Psoas muscle (tissue), 8 donors: ENCODE data around the gene CTSF. TPM values are rescaled to one million over a fixed set of nuclear protein-coding genes. Genes with fewer than 3 reads are reported as not detected.
A peak's percentile ranks its signal among the peaks of the same experiment; 100 is the strongest.

Experiments
- ATAC-seq, 4 donors: fragments of 200-7000 bp; cut with Tn5 transposase; one replicate each; pipeline ENCODE4 v1.9.1; 2020; ENCODE audit warnings: moderate library complexity in 3 of 4, mild to moderate bottlenecking in 2 of 4
- DNase-seq, 2 donors: peaks; one replicate each; pipeline ENCODE4 v3.0.0-alpha.2; 2020
- H3K27ac ChIP-seq: fragments of 200-600 bp; one replicate; pipeline ENCODE4 v1.8.0; 2022
- H3K27me3 ChIP-seq, 3 donors: fragments of 200-600 bp in 1 of 3; one replicate each; pipeline versions ENCODE4 v1.6.1 to v1.8.0; 2013 to 2022; ENCODE audit warnings: low read length in 2 of 3, mild to moderate bottlenecking in 2 of 3, moderate library complexity in 1 of 3; ENCODE audit not compliant: insufficient read depth in 3 of 3
- H3K36me3 ChIP-seq, 2 donors: fragments of 200-600 bp in 1 of 2; one replicate each; pipeline versions ENCODE4 v1.6.1 to v1.8.0; 2013 to 2022; ENCODE audit warnings: low read depth in 1 of 2, mild to moderate bottlenecking in 1 of 2, moderate library complexity in 1 of 2; ENCODE audit not compliant: insufficient read depth in 1 of 2
- H3K4me1 ChIP-seq: fragments of 200-600 bp; one replicate; pipeline ENCODE4 v1.8.0; 2022
- H3K4me3 ChIP-seq: fragments of 200-600 bp; one replicate; pipeline ENCODE4 v1.8.0; 2022; ENCODE audit warnings: mild to moderate bottlenecking
- H3K9me3 ChIP-seq: fragments of 200-600 bp; one replicate; pipeline ENCODE4 v1.8.0; 2022
- CTCF ChIP-seq: fragments of 200-600 bp; IDR thresholded peaks from one replicate; pipeline ENCODE4 v1.8.0; 2022; ENCODE audit warnings: antibody characterized with exemption
- WGBS, 3 donors: extraction: QIAGEN DNeasy Blood & Tissue Kit; methylation state at CpG; one replicate each; pipeline versions ENCODE4 v1.1.6 to v1.1.7; 2013; 5-methylcytosine and 5-hydroxymethylcytosine counted together
- intact Hi-C, 2 donors: fragments of 100-400 bp; cut with DNase I; formaldehyde crosslinking; loops; one replicate each; pipeline versions ENCODE4 v1.11.0 to v1.14.2; 2022
- polyA plus RNA-seq, 3 donors: library from polyadenylated mRNA; stranded (reverse); fragments of 200-250 nt; gene quantifications; one replicate each; pipeline ENCODE4 v1.2.3, GENCODE V29; 2013
- total RNA-seq, 4 donors: library from RNA; stranded (reverse); fragmentation: NEBNext Ultra II Directional in 2 of 4; extraction: Animal tissue kit (Norgen Biotek cat#: 25700) in 2 of 4; gene quantifications; one replicate each; pipeline versions ENCODE4 v1.2.1 to v1.2.4, GENCODE V29; 2021 to 2023
- donor health status: healthy with polysubstance abuse.
- donor health status: DM: no; HTN: no; CAD: no; lungs with moderate emphysema.
- donor health status: Bipolar disorder and iron deficiency.
- donor health status: healthy.
- donor health status: DM: yes; HTN: yes; CAD: no.
- donor health status: DM: no; HTN: no; CAD: no.
- donor health status: DM: no; HTN: no; CAD: no.
- donor health status: DM: yes; HTN: yes; CAD: no.

CTSF gene
- total and polyA plus RNA-seq, 7 donors: 16.5 to 79.0 (median 31.8) TPM

DNA sequence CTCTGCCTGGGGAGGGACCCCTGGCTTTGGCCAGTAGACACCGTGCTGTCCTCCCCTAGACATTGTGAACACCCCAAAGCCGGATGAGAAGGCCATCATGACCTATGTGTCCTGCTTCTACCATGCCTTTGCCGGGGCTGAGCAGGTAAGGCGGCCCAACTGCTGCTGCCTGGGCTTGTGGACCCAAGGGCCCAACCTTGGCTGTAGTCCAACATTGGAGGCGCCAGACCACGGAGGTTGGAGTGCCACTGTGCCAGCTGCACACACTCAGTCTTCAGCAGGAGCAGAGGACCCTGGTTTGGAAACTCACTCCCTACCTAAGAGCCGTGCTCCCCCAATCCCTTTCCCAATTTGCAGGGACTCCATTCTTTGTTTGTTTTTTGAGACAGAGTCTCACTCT, 12.3 kb downstream of the CTSF start:
- Histone ChIP-seq H3K9me3 (no peaks in the 10 kb centered on the region), H3K36me3 (no peaks in the 10 kb centered on the region), H3K4me3 (no peak overlapping the region), H3K27ac (no peak overlapping the region), H3K27me3 (no peaks in the 10 kb centered on the region), H3K4me1 (peaks cover 4% of the 10 kb centered on the region)
- no peak for ATAC-seq
- no peak for TF ChIP-seq CTCF
- intact Hi-C loops: no loop called here
- WGBS, 3 donors: 60 to 87% (median 74%) methylated on average over 7 of the region's 7 CpGs
- no peak for DNase-seq

- no peaks in the 10 kb centered on the region for H3K27me3 ChIP-seq
- H3K36me3 ChIP-seq: no peaks in the 10 kb centered on the region
- no peak overlapping the region for H3K4me3 ChIP-seq
- no peak overlapping the region for H3K27ac ChIP-seq
- intact Hi-C loops: no loop called here
- no peaks in the 10 kb centered on the region for H3K9me3 ChIP-seq
- DNase-seq (no peak), ATAC-seq (no peak)
- 65 to 75% (median 67%) methylated on average over 1 to 3 of the region's 3 CpGs for WGBS, 3 donors
- TF ChIP-seq CTCF: no peak
- H3K4me1 ChIP-seq: peaks cover 4% of the 10 kb centered on the region
Measured at GRCh38 chr11:66555416-66555815, 13.0 kb downstream of the CTSF start.

DNA sequence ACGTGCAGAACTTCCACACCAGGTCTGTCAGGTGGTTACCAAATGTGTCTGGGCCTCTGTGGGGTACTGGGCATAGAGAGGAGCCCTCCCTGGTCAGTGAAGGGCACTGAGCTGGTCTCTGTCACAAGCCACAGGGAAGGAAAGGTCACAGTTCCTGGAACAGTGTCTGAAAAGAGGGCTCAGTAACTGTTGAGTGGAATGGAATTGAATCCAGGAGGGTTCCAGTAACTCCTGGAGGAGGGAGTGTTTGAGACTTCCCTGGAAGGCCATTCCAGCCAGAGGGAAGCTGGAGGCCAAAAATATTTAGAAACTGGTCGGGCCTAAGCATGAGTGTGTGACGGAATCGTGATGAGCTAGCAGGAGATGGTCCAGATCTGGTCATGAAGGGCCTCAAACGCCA, 13.8 kb downstream of the CTSF start:
- H3K4me1 ChIP-seq: peaks cover 4% of the 10 kb centered on the region
- intact Hi-C loops: no loop called here
- no peaks in the 10 kb centered on the region for H3K36me3 ChIP-seq
- DNase-seq: no peak
- no peaks in the 10 kb centered on the region for H3K9me3 ChIP-seq
- H3K4me3 ChIP-seq: no peak overlapping the region
- ATAC-seq: no peak
- H3K27ac ChIP-seq: no peak overlapping the region
- 48 to 75% (median 58%) methylated on average over 5 of the region's 5 CpGs for WGBS, 3 donors
- H3K27me3 ChIP-seq: no peaks in the 10 kb centered on the region
- no peak for TF ChIP-seq CTCF

DNA sequence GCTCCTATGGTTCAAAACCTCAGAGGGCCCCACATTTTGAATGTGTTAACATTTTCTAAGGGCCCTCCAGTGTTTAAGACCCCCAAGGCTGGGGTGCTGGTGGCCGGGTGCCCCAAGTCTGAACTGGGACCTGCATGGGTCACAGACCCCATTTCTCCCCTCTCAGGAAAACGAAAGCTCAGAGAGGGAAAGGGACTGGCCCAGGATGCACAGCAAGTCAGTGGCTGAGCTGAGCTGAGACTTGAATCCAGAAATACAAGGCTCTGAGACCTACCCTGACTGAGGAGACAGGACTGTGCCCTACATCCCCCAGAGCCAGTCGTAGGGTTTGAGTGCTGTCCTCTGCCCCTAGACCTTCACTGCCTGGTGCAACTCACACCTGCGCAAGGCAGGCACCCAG, 17.5 kb downstream of the CTSF start:
- Histone ChIP-seq H3K27ac (peak overlapping the region; percentile 37), H3K36me3 (no peaks in the 10 kb centered on the region), H3K27me3 (no peaks in the 10 kb centered on the region), H3K9me3 (no peaks in the 10 kb centered on the region), H3K4me3 (no peak overlapping the region), H3K4me1 (peaks cover 13% of the 10 kb centered on the region)
- ATAC-seq (no peak), DNase-seq (no peak)
- TF ChIP-seq CTCF: no peak
- intact Hi-C loops: no loop called here
- 80 to 94% (median 86%) methylated on average over 4 of the region's 4 CpGs for WGBS, 3 donors

DNA sequence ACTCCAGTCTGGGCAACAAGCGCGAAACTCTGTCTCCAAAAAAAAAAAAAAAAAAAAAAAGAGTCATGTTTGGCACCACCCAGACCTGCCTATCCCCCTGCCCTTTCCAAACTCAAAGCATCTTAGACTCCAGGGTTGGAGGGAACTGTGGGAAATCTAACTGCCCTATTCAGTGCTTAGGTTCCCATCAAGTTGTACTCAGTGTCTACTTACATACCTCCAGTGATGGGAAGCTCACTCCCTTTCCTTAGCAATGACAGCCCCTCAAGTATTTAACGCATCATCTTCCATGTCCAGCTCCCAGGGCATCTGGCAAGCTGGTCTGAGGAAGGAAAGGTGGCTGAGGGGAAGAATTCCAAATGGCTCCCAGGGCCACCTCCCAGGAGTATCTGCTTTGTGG, 18.7 kb downstream of the CTSF start:
- Histone ChIP-seq H3K27ac (peak overlapping the region; percentile 89), H3K4me1 (peaks cover 21% of the 10 kb centered on the region), H3K9me3 (no peaks in the 10 kb centered on the region), H3K4me3 (no peak overlapping the region), H3K27me3 (no peaks in the 10 kb centered on the region), H3K36me3 (no peaks in the 10 kb centered on the region)
- ATAC-seq (no peak), DNase-seq (no peak)
- intact Hi-C loops: no loop called here
- 81 to 89% (median 84%) methylated on average over 3 of the region's 3 CpGs for WGBS, 3 donors
- no peak for TF ChIP-seq CTCF
